Chondrocyte (in vitro differentiated cells): ENCODE results near the gene DDX49. TPM values are rescaled to one million over a fixed set of nuclear protein-coding genes. Genes with fewer than 3 reads are reported as not detected.

Experiments
- DNase-seq: peaks from one replicate; pipeline ENCODE4 v3.0.0; 2021; ENCODE audit warnings: mixed read lengths, low spot score
- H3K27ac Mint-ChIP-seq: one replicate; pipeline ENCODE4 v1.8.0; 2021; ENCODE audit warnings: mild to moderate bottlenecking, moderate library complexity, mixed read lengths; ENCODE audit not compliant: unreplicated experiment
- H3K27me3 Mint-ChIP-seq: 2 replicates; pipeline ENCODE4 v1.8.0; 2021; ENCODE audit warnings: low read depth, mixed read lengths
- H3K36me3 Mint-ChIP-seq: 2 replicates; pipeline ENCODE4 v1.8.0; 2021; ENCODE audit warnings: low read depth, mixed read lengths
- H3K4me1 Mint-ChIP-seq: 2 replicates; pipeline ENCODE4 v1.8.0; 2021; ENCODE audit warnings: low read depth, mild to moderate bottlenecking, mixed read lengths
- H3K4me3 Mint-ChIP-seq: one replicate; pipeline ENCODE4 v1.8.0; 2021; ENCODE audit warnings: mild to moderate bottlenecking, moderate library complexity, mixed read lengths; ENCODE audit not compliant: unreplicated experiment
- H3K9me3 Mint-ChIP-seq: 2 replicates; pipeline ENCODE4 v1.8.0; 2021; ENCODE audit warnings: low read depth, mixed read lengths
- CTCF ChIP-seq: fragments of 200-600 bp; sonication (generic); IDR thresholded peaks from 2 replicates; pipeline ENCODE4 v1.5.0; 2021; ENCODE audit warnings: antibody characterized with exemption, mild to moderate bottlenecking, moderate library complexity
- total RNA-seq: library from RNA; stranded (reverse); gene quantifications from 3 replicates; pipeline ENCODE4 v1.2.1, GENCODE V29; 2021

Gene DDX49
- total RNA-seq, 1 donor from 2014 or later, result 50.6 TPM

- Mint-ChIP-seq H3K27me3 (no peaks in the 10 kb centered on the region), H3K27ac (no peak overlapping the region), H3K9me3 (no peaks in the 10 kb centered on the region), H3K36me3 (peaks cover 15% of the 10 kb centered on the region), H3K4me3 (no peak overlapping the region), H3K4me1 (no peaks in the 10 kb centered on the region)
- no peak for DNase-seq
- no peak for TF ChIP-seq CTCF
Observed at GRCh38 chr19:18905058-18905456, 14.5 kb upstream of the DDX49 start.

GRCh38 chr19:18905513-18906236 is 13.8 kb upstream of the DDX49 start:
- H3K27ac Mint-ChIP-seq, result no peak overlapping the region
- no peaks in the 10 kb centered on the region for H3K27me3 Mint-ChIP-seq
- no peaks in the 10 kb centered on the region for H3K9me3 Mint-ChIP-seq
- no peak overlapping the region for H3K4me3 Mint-ChIP-seq
- peaks cover 14% of the 10 kb centered on the region for H3K36me3 Mint-ChIP-seq
- no peak for DNase-seq
- H3K4me1 Mint-ChIP-seq, result no peaks in the 10 kb centered on the region
- TF ChIP-seq CTCF, result no peak

- TF ChIP-seq CTCF, result no peak
- H3K27ac Mint-ChIP-seq, result no peak overlapping the region
- no peak overlapping the region for H3K4me3 Mint-ChIP-seq
- DNase-seq, result no peak
- H3K27me3 Mint-ChIP-seq, result no peaks in the 10 kb centered on the region
- no peaks in the 10 kb centered on the region for H3K4me1 Mint-ChIP-seq
- peaks cover 13% of the 10 kb centered on the region for H3K36me3 Mint-ChIP-seq
- H3K9me3 Mint-ChIP-seq, result no peaks in the 10 kb centered on the region
Observed at GRCh38 chr19:18906605-18907519, 12.7 kb upstream of the DDX49 start.

- Mint-ChIP-seq H3K27ac (no peak overlapping the region), H3K4me3 (no peak overlapping the region), H3K4me1 (no peaks in the 10 kb centered on the region), H3K9me3 (no peaks in the 10 kb centered on the region), H3K36me3 (peaks cover 20% of the 10 kb centered on the region), H3K27me3 (no peaks in the 10 kb centered on the region)
- no peak for DNase-seq
- no peak for TF ChIP-seq CTCF
Observed at GRCh38 chr19:18908917-18909619, 10.4 kb upstream of the DDX49 start.

- no peak for TF ChIP-seq CTCF
- Mint-ChIP-seq H3K27me3 (no peaks in the 10 kb centered on the region), H3K27ac (no peak overlapping the region), H3K9me3 (no peaks in the 10 kb centered on the region), H3K4me3 (no peak overlapping the region), H3K36me3 (peaks cover 19% of the 10 kb centered on the region), H3K4me1 (no peaks in the 10 kb centered on the region)
- no peak for DNase-seq
Observed at GRCh38 chr19:18910010-18910409, 9.5 kb upstream of the DDX49 start.
